ENCODE data around the gene CHRM5.
A peak's percentile ranks its signal among the peaks of the same experiment; 100 is the strongest.

The CHRM5 gene

GRCh38 chr15:33968224-33968623, at the start of gene CHRM5:
Gene CHRM5, plus strand, starts transcription at chr15:33968497. Its CDS starts 94,221 bp downstream, at chr15:34062718.
- no peak for DNase-seq

GRCh38 chr15:33923446-33923845, 44.9 kb upstream of the CHRM5 start:
- no peak for DNase-seq

GRCh38 chr15:33926260-33926659, 42.0 kb upstream of the CHRM5 start:
- no peak for DNase-seq

- DNase-seq: no peak
Observed at GRCh38 chr15:33932734-33933133, 35.6 kb upstream of the CHRM5 start.

GRCh38 chr15:33934396-33934795, 33.9 kb upstream of the CHRM5 start:
- no peak for DNase-seq

GRCh38 chr15:33934921-33935320, 33.4 kb upstream of the CHRM5 start:
- no peak for DNase-seq

GRCh38 chr15:33941279-33942063, 26.8 kb upstream of the CHRM5 start:
- no peak for DNase-seq

GRCh38 chr15:33946152-33946551, 22.1 kb upstream of the CHRM5 start:
- no peak for DNase-seq

- no peak for DNase-seq
Observed at GRCh38 chr15:33955945-33956344, 12.4 kb upstream of the CHRM5 start.

GRCh38 chr15:33956397-33956796, 11.9 kb upstream of the CHRM5 start:
- no peak for DNase-seq

GRCh38 chr15:33959844-33960548, 8.3 kb upstream of the CHRM5 start:
- DNase-seq: no peak

GRCh38 chr15:33960549-33960935, 7.8 kb upstream of the CHRM5 start:
- no peak for DNase-seq

- peak; percentile 30 for DNase-seq
Observed at GRCh38 chr15:33963831-33964664, 4.2 kb upstream of the CHRM5 start.

GRCh38 chr15:33964665-33965040, 3.6 kb upstream of the CHRM5 start:
- no peak for DNase-seq

- DNase-seq: no peak
Observed at GRCh38 chr15:33968821-33969220, 524 bp downstream of the CHRM5 start.

GRCh38 chr15:33971811-33972210, 3.5 kb downstream of the CHRM5 start:
- no peak for DNase-seq

GRCh38 chr15:33975022-33975565, 6.8 kb downstream of the CHRM5 start:
- DNase-seq: no peak

- no peak for DNase-seq
Observed at GRCh38 chr15:33980159-33980558, 11.9 kb downstream of the CHRM5 start.

- no peak for DNase-seq
Observed at GRCh38 chr15:33982516-33982915, 14.2 kb downstream of the CHRM5 start.

GRCh38 chr15:33985287-33985686, 17.0 kb downstream of the CHRM5 start:
- DNase-seq: no peak

- DNase-seq: no peak
Observed at GRCh38 chr15:33985751-33986150, 17.5 kb downstream of the CHRM5 start.

GRCh38 chr15:33987444-33987843, 19.1 kb downstream of the CHRM5 start:
- DNase-seq: no peak

- no peak for DNase-seq
Observed at GRCh38 chr15:33988384-33988783, 20.1 kb downstream of the CHRM5 start.
